Non-pigmented ciliary epithelial cell (primary cell): Measurements from ENCODE around the gene UBIAD1.
A peak's percentile ranks its signal among the peaks of the same experiment; 100 is the strongest.

ENCODE experiments used
- DNase-seq: peaks from one replicate; pipeline ENCODE4 v3.0.0-alpha.2; 2010; ENCODE audit warnings: low read depth

UBIAD1 gene, protein sequence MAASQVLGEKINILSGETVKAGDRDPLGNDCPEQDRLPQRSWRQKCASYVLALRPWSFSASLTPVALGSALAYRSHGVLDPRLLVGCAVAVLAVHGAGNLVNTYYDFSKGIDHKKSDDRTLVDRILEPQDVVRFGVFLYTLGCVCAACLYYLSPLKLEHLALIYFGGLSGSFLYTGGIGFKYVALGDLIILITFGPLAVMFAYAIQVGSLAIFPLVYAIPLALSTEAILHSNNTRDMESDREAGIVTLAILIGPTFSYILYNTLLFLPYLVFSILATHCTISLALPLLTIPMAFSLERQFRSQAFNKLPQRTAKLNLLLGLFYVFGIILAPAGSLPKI

DNA sequence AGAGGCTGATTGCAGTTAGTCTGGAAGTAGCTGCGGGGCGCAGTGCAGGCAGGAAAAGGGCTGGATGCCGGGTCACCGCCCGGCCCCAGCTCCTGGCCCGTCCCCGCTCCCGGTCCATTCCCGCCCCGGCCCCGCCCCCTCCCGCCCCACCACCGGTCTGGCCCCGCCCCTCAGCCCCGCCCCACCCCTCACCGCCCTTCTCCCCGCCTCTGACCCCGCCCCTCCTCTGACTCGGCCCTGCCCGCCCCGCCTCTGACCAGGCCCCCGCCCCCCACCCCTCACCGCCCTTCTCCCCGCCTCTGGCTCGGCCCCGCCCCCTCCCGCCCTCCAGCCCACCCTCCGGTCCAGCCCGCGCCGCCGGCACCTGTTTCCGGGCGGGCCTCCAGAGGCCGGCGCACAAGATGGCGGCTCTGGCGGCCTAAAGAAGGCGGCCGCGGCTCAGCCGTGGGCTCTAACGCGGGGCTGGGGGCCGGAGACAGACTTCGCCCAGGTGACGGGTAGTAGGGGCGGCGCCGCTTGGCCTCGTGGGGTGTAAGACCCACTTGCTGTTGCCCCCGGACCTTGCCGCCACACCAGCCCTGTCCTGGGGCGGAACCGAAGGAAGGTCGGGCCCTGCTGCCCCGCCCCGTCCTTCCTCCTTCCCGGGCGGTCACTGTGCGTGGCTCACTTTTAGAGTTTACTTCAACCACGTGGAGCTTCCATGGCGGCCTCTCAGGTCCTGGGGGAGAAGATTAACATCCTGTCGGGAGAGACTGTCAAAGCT lies at the start of gene UBIAD1:
Gene UBIAD1 (plus strand): TSS at position 367 of the 763 bp plus-strand sequence. CDS start 334 bp downstream, at position 701.
- no peak for DNase-seq

DNA sequence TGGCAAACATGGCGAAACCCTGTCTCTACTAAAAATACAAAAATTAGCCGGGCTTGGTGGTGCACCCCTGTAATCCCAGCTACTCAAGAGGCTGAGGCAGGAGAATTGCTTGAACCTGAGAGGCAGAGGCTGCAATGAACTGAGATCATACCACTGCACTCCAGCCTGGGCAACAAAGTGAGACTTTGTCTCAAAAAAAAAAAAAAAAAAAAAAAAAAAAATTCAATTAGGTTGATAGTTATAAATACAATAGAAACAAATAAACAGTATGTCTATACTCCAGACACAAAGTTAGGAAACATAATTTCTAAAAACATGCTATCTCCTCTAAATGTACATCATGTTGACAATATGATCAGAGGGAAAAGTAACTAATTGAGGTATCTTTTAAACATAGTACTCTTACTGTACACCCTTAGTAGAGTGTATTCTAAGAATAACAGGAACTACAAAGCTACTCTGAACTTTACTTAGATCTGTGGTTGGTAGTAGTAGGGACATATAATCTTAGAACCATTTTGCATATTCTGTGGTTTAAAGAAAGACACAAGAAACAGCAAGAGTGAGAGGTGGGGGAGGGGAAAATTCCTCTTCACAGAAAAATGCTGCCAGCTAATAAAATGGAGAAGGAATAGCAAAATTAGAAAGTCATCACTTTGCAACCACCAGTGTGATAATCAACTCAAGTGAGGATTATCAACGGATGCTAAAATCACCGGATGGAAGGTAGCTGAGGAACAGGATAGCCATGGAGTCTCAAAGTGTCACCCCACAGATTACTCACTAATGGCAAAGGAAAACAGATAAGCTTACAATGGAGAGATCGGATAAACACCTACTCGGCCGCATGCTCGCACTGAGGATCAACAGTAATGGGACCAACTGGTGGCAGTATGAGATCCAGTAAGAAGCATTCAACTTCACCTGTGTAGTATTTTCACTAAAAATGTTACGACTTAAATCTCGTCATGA lies 45.6 kb upstream of the UBIAD1 start:
- DNase-seq = no peak

DNA sequence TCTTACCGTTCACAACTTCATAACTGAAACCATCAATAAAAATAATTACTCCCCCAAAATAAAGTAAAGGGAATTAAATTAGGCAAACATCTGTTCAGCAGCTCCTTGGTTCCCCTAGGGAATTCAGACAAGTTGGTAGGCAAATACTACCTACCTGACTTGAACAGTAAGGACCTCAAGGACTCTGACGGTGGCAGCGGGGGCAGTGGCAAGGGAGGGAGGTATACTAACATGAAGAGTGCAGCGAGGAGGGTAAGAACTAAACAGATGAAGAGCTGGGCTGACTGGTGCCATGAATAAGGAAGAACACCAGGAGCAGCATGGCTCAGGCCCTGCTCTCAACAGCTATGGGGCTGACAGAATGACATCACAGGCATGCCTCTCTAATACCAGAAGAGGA lies 43.8 kb upstream of the UBIAD1 start:
- DNase-seq = no peak

DNA sequence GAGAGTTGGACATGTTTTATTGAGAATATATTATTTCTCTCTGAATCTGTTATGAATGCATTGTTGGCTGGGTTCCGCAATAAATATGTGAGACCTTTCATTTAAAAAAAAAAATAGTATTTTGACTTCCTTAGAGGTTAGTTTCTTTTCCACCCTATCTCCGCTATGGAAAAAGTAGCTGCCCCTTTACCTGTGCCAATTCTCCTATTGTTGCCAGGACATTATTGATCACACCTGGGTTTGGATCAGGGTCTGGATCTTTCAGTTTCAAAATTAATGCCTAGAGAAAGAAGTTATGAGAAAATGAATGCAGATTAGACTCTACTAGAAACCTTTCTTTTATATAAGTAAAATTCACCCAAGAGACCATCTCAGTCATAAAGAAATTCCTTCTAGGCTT lies 39.8 kb upstream of the UBIAD1 start:
- no peak for DNase-seq

DNA sequence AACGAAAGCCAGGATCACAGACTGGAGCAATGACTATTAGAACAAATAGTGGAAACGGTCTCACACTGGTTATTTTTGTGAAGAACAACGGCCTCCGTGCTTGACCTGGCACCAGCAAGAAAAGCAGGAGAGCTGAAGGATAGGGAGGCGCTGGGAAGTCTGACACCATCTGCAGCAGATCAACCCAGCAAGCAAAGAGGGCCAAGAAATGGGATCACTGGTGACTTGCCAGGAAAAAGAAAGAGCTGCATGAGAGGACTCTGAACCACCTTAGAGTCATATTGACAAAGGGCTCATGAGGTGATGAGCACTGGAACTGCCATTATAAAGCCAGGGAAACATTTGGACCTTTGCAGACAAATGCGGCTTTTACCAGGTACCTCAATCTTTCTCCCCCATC lies 35.6 kb upstream of the UBIAD1 start:
- no peak for DNase-seq

DNA sequence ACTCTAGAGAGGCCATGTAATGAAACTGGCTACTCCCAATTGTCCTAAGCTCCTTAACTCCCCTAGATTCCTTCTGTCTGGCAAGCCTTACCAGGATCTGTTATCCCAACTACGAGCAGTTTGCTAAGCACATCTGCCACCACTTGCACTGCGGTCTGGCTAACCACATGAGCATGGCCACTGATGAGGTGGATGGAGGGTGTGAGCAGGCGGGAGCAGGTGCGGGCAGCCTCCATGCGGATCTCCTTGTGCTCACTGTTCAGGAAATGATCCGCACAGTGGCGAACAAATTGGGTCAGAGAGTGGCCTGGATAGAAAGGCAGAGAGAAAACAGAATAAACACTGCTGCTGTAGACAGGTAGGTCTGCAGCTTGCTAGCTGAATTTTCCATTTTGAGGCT lies 34.7 kb upstream of the UBIAD1 start:
- no peak for DNase-seq

DNA sequence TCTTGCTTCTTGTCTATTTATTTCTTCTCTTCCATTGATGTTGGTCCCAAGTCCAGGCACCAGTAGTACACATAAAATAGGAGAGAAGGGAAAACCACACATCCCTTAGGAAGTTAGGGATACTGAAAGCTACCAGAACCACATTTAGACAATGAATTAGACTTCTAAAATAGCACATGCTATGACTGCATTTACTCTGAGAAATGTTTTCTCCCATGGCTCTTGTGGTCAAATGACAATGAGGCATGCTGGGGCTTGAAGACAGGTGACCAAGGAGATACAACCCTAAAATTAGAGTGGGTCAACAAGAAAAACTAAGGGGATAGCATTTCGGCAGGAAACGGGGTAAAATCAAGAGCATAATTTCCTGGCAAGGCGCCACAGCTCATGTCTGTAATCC lies 27.8 kb upstream of the UBIAD1 start:
- DNase-seq = no peak

DNA sequence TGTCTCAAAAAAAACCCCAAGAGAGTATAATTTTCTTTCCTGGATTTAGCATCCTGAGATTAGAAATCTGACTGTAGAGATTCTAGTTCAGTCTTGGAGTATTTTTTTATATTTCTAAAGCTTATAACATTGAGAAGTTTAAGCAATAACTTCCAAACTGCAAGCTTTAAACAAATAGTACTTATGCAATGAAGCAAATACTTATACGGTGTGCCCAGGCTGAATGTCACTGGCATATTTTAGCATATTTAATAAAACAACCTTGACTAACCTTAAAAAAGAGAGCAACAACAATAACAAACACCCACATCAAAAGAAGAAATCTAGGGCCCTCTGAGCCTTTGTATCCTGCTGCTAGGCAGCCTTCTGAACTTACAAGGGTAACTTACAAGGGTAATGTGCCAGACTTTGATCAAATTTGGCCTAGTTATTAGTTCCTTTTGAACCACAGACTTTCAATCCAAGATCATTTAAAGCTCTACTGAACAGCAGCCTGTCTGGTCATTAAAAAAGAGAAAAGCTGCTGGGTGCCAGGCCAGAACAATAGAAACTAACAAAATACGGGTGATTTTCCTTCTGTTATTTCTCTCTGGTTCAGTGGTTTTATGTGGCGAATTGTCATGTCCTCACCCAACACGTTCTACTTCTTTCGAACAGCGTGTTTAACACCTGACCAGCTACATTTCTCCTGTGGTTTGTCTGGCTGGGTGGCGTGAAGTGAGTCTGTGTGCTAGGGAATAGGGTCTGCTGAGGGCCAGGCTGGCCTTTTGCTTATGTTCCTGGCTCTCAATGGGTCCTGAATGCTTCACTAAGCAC lies 26.9 kb upstream of the UBIAD1 start:
- no peak for DNase-seq

DNA sequence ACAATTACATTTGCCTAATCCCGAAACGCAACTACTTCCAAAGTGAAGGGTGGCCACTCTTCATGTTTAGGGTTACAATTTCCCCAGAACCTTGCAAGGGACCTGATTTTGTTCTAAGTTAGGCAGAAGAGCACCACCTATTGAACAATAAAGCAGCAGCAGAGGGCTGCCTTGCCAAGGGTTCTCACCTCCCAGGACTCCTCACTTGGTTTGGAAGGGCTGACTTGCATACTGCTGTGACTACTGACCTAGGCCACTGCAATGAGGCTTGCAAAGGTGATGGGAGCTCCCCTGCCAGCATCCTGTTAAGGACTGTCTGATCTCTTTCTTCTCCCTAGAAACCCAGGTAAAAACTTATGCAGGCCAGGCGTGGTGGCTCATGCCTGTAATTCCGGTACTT lies 24.8 kb upstream of the UBIAD1 start:
- DNase-seq = no peak

DNA sequence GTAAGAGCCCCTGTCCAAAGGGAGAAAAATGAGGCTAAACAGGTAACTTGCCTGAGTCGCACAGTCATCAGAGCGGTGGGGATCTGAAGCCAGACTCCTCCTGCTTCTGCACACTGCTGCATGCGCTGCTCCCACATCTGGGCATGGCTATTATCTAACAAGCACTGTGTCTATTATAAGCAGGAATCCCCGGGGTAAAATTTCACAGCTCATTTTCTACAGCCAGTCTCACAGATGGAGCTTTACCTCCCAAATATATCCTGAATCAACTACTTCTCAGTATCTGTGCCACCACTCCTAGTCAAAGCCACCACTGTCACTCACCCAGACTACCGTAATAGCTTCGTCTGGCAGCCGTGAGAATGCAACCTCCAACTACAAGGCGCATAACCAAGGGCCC lies 20.5 kb upstream of the UBIAD1 start:
- DNase-seq = no peak

DNA sequence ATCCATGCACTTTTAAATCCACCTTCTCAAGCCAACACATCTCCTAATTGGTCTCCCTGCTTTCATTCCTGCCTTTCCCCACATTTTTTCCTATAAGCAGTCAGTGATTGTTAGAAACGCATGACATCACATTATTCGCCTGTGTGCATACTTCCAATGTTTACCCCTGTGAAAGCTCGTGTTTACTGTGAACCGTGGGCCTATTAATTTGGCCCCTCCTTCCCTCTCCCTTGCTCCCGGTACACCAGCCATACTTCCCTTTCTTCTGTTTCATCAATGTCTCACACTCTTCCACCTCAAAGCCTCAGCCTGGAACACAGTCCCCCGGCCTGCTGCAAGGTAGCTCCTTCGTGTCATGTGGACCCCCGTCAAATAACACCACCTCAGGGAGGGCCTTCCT lies 19.8 kb upstream of the UBIAD1 start:
- DNase-seq = no peak

DNA sequence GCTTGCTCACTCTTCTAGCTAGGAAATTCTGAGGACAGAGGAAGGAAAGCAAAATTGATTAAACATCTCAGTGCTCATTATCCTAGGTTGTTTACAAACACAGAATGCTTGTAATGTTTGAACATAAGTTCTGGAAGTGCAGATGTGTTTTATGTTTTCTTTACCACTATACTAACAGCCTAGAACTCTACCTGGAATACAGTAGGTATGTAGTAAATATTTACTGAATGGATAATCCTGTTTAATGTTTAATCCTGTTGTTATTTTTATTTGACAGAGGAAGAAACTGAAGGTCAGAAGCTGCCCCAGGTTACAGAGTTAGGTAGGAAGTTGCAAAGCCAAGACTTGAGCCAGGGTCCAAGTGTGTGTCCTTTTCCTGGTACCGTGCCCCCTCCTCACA lies 16.7 kb upstream of the UBIAD1 start:
- DNase-seq = no peak

DNA sequence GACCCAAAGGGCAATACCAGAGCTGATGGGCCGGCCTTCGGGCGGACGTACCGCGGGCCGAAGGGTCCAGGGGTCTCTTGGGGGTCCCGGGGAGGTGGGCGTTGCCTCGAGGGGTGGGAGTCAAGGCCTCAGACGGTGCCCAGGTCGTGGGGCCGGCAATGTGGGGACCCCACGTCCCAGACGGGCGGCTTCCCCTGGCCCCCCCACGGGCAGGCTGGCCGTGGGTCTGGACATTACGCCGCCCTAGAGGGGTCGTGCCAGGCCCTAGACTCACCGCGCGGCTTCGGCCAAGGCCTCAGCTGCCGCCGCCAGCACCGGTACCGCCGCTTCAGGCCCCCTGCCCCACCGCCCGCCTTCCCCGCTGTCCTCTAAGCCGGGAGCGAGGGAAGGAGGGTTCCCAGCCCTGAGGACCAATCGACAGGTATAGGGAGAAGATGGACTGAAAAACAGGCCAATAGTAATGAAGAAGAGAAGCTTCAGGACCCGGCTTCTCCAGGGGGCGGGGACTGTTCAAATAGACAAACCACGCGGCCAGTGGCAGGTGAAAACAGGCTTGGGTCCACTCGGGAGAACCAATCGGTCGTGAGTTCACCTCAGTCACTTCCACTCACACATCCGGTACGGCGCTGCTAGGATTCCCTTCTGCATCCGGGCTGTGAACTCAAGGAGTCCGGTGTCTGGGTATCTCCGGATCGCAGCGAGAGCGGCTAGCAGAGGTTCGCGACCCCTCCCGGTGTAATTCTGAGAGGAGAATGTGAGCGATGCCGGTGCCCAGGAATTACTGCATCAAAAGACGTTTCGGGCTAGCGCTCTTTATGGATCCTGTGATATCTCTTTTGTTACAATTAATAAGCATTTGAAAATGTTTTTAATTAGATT lies 10.6 kb upstream of the UBIAD1 start, which contains the start of gene MTOR:
Gene MTOR (minus strand): TSS at position 381 of the 879 bp plus-strand sequence. CDS start 3,142 bp downstream, outside the sequence.
- peak; percentile 100 for DNase-seq

DNA sequence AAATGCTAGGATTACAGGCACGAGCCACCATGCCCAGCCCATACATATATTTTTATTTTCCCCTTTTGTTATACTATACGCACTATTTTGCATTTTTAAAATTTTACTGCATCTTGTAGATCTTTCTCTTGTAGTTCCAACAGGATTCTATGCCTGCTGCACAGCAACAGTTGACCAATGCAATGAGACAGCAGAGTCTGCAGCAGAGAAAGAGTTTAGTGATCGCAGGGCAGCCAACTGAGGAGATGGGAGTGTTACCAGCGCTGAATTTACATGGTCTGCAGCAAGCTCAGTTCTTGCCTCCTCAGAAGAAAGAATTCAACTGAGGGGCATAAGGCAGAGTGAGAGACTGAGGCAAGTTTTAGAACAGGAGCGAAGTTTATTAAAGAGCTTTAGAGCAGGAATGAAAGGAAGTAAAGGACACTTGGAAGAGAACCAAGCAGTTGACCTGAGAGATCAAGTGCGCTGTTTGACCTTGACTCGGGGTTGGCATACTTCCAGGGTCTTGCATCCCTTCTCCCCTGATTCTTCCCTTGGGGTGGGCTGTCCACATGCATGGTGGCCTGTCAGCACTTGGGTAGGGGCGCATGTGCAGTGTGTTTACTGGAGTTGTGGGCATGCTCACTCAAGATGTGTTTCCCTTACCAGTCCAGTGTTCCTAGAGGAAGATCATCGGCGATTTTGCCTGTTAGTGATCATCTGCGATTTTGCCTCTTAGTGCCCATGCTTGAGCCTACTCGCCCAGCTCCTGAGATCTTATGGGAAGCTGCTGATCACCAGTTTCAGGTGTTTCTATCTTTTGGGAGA lies 6.5 kb upstream of the UBIAD1 start:
- DNase-seq = no peak

DNA sequence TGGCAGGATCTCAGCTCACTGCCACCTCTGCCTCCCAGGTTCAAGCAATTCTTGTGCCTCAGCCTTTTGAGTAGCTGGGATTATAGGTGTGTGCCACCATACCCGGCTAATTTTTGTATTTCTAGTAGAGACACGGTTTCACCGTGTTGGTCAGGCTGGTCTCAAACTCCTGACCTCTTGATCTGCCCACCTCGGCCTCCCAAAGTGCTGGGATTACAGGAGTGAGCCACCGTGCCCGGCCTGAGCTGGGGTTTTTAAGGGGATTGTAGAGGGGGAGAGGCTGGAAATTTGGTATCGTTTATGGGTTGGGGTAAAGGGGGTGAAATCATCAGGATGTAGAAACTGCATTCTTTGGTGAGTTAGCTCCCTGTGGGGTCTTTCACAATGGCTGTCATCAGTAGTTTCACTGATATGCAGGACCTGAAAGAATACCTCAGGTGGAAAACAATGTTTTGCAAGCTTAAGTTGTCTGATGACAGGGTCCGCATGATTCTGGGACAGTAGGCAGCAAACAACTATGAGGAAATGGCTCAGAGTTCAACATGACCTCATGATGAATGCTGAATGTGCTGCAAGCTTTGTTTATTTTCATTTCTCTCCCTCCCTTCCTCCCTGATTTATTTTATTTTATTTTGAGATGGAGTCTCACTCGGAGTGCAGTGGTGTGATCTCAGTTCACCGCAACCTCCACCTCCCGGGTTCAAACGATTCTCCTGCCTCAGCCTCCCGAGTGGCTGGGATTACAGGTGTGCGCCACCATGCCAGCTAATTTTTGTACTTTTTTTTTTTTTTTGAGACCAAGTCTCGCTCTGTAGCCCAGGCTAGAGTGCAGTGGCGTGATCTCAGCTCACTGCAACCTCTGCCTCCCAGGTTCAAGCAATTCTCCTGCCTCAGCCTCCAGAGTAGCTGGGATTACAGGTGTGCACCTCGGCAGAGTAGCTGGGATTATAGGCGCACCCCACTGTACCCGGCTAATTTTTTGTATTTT lies 5.4 kb upstream of the UBIAD1 start:
- peak; percentile 56 for DNase-seq

DNA sequence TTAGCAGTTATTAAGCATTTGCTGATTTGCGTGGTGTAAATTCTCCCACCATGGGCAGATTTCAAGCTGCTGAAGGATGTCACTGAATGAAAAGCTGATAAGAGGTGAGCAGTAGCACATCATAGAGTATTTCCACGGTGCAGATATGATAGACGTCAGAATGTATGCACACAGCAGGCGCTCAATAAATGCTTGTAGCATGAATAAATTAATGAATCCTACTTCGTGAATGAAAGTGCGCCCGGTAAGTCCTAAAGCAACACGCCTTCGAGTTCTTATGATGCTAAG lies 510 bp upstream of the UBIAD1 start:
- DNase-seq = no peak

DNA sequence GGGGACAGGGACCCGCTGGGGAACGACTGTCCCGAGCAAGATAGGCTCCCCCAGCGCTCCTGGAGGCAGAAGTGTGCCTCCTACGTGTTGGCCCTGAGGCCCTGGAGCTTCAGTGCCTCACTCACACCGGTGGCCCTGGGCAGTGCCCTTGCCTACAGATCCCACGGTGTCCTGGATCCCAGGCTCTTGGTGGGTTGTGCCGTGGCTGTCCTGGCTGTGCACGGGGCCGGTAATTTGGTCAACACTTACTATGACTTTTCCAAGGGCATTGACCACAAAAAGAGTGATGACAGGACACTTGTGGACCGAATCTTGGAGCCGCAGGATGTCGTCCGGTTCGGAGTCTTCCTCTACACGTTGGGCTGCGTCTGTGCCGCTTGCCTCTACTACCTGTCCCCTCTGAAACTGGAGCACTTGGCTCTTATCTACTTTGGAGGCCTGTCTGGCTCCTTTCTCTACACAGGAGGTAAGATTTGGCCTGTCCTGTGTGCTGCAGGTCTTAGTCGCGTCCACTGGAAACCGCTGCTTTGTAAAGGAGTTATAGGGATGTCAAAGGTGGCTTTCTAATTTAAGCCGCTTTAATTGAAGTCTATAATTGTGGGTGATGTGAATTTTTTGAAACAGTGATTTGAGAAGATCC lies 717 bp downstream of the UBIAD1 start:
- DNase-seq = no peak

DNA sequence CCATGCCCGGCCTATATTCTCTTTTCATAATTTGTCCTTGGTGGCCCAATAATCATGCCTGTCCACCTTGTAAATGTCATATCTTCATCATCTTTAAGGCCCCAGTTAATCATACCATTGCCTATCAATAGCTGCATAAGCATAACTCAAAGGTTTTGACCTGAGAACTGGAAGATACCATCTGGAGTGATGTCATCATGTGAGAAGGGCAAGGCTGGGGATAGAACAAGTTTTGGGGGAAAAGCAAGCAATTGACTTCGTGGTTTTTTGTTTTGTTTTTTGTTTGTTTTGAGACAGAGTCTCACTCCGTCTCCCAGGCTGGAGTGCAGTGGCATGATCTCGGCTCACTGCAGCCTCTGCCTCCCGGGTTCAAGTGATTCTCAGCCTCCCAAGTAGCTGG lies 6.2 kb downstream of the UBIAD1 start:
- DNase-seq = no peak
